HG02981 (cell line): ENCODE results near the gene SMIM9.
A peak's percentile ranks its signal among the peaks of the same experiment; 100 is the strongest.
"Not testable (repeated sequence)": the region's sequence is repeated elsewhere in the genome, so short reads cannot be mapped to it uniquely, and the experiment has no call there.

ENCODE experiments used
- ATAC-seq: cut with Tn5 transposase; IDR thresholded peaks from one replicate; pipeline ENCODE4 v1.9.1; 2021; ENCODE audit warnings: mild to moderate bottlenecking, moderate library complexity; ENCODE audit not compliant: unreplicated experiment

SMIM9 gene

GRCh38 chrX:154816326-154816898, 18.1 kb downstream of the SMIM9 start:
- not testable (repeated sequence) for ATAC-seq

GRCh38 chrX:154815274-154815818, 19.1 kb downstream of the SMIM9 start:
- no peak for ATAC-seq

DNA sequence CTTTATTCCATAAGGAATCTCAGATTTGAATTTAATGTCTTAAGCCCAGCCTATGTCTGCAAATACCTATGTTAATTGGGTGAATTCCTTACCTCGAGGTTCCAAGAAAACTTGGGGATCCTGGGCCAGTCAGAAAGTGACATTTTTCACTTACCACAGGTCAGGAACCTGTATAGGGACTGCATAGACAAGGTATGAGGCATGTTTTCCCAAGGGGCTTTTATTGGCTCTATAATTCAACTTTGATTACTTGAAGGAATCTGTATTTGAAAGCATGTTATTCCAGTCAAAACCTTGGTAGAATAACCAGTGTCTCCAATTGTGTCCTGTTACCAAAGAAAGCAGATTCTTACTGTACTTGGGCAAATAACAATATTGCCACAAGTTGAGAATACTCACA, 20.7 kb downstream of the SMIM9 start:
- ATAC-seq: no peak

DNA sequence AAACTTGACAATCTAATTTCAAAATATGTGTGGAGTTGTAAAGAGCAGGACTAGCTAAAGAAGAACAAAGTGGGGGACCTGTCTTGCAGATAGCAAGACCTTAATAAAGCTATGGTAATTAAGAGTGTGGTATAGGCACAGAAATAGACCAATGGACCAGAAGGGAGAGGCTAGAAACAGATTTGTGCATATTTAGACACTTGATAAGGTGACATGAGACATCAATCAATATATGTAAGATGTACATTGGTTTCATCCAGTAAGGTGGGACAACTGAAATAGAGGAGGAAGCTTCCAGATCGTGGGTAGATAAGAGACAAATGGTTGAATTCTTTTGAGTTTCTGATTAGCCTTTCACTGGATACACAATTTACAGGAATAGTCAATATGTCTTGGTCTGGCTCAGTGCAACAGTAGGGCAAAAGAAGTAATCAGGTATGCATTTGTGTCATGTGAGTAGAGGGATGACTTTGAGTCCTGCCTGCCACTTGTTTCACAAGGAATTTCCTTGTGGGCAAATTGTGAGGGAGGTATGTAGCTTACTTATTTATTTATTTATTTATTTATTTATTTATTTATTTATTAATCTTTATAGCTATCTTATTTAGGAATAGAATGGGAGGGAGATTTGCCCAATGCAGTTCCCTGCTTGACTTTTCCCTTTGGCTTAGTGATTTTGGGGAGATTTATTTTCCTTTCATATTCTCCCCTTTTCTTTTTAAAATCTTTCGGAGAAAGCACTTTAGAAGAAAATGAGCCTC, 21.9 kb downstream of the SMIM9 start:
- ATAC-seq: no peak

GRCh38 chrX:154809939-154810665, 24.4 kb downstream of the SMIM9 start:
- no peak for ATAC-seq

DNA sequence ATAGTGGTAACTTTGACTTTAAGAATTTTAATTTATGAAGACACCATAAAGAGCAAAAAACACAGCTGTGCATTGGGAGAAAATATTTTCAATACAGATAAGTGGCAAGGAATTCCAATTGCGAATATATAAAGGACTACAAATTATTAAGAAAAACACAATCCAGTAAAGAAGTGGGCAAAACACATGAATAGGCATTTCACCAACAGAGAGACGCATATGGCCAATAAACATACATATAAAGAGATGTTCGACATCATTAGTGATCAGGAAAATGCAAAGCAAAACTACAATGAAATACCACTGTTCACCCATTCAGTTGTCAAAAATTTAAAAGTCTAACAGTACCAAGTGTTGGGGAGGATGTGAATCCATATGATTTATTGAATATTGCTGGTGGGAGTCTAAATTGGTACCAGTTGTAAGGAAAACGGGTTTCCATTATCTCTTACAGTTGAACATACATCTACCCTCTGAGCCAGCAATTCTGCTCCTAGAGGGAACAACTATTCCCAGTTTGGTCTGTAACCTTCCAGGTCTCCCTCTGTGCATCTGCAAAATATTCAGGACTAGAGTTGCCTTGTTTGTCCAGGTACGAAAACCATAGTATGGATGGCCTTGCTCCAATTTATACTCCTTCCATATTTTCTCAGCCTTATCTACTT, 27.5 kb downstream of the SMIM9 start:
- no peak for ATAC-seq

- ATAC-seq: no peak
Measured at GRCh38 chrX:154805696-154806091, 28.8 kb downstream of the SMIM9 start.

GRCh38 chrX:154804957-154805695, 29.3 kb downstream of the SMIM9 start, which contains the start of gene MPP1:
TSS of gene MPP1 (minus strand) at chrX:154805485. CDS start at chrX:154805373, 112 bp downstream.
- peak; percentile 95 for ATAC-seq

DNA sequence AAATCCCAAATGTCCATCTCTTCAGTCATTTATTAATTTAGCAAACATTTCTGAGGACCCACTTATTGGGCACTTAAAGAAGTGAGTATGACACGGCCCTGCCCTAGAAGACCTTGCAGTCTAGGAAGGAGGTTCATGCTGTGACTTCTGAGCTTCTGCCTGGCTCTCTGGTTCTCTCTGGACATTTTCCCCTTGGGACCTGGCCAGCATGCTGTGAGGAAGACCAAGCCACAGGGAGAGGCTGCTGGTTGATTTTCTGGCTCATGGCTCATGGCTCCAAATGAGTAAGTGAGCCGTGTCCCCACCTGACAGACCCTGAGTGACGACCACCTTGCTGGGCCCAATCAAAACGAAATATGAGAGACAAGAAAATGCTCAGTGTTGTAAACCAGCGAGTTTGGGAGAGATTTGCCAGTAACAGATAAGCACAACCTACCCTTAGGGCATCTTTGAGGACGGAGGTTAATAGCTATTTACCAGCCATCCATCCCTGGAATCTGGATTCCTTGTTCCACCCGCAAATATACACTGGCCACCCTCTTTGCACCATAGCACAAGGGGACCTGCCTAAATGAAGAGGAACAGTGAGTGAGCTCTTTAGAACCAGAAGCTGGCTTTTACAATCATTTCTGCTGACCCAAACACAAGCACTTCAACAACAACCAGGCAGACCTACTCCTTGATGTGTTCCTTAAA, 30.1 kb downstream of the SMIM9 start:
- ATAC-seq: no peak

DNA sequence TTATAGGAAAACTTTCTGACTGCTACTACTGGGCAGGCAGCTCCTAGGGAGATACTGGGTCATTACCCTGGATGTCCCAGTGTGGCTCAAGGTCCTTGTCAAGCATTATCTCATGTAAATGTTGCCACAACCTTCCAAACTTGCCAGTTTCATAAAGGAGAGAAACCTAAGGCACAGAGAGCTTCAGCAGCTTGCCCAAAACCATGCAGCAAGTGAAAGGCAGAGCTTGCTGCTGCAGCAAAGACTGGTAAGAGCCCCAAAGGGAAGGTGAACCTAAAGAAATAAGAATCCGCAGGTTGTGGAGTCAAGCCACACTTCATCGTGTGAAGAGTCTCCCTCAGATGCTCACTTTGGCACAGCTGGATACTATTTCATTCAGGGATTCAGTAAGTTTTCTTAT, 31.5 kb downstream of the SMIM9 start:
- no peak for ATAC-seq

DNA sequence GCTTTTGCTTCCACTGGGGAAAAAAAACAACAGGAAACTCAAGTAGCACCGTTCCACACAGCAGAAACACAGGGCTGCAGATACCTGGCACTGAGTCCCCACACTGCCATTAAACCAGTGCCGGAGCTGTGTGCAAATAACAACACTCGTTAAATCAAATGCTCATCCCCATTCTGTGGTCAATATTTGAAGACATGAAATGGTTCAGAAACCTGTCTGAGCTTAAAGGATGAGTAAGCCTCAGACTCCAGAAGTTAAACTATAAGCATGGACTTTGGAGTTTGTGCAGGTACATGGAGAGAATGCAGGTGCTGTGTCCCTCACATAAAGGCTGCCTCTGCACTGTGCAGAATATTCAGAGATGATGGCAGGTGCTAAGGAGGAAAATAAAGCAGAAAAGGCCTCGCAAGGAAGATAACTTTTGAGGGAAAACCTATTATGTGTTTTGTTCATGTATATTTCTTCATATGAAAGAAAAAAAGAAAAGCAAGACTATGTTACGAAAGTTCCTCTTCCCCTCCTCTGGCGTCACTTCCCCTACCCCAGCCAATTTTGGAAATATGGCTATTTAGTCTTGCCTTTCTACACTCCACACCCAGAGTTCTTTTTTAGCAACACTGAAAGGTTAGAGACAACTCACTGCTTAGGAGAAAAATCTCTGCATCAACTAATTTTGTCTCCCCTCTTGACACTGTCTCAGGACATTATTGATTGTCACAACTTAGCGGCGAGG, 33.8 kb downstream of the SMIM9 start:
- ATAC-seq: no peak

DNA sequence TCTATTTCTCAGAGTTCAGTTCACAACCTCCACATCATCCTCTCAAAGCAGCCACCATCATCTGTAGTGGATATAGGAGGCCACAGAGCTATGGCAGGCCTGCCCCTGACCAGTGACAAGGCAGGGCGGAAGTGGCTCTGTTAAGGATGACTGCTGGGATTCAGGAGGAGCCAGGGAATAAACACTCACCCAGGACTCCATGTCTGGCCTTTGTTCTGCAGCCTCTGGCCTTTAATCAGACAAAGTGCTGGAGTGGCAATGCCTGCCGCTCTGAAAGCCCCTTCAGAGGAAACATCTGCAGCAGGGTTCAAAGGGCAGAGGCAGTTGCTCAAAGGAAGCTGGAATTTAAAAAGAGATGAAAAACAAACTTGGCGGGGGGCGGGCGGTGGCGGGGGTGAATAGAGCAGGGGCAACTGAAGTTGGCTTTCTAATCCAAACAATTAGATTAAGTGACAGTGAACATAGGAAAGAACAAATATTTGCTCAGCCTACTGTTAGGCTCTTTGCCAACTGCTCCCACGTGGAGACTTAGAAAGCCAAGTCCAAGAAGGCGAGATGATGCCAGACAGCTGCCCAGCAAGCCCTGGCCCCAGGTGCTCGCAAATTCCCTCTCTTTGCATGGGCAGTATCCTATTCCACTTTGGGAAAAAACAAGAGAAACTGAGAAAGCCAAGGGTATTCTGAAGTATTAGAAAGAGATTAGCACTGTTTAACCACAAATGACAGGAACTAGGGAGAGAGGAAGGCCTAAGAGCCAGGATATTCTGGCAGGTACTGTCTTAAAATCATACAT, 34.7 kb downstream of the SMIM9 start:
- ATAC-seq: no peak

GRCh38 chrX:154797006-154797405, 37.5 kb downstream of the SMIM9 start:
- no peak for ATAC-seq

DNA sequence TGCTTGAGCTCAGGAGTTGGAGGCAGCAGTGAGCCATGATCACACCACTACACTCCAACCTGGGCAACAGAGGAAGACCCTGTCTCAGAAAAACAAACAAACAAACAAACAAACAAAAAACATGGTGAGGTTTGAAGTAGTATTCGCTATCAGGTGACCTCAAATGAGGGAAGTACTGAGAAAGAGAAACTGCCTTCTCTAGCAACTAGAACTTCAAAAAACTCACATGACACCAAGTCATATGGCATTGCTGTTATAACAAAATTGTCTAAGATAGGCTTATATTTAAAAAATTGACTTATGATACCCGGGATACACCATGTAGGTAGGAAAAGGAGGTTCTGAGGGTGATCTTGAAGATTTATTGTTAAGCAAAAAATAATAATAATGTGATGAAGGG, 39.4 kb downstream of the SMIM9 start:
- no peak for ATAC-seq

GRCh38 chrX:154793084-154793795, 41.2 kb downstream of the SMIM9 start:
- no peak for ATAC-seq

DNA sequence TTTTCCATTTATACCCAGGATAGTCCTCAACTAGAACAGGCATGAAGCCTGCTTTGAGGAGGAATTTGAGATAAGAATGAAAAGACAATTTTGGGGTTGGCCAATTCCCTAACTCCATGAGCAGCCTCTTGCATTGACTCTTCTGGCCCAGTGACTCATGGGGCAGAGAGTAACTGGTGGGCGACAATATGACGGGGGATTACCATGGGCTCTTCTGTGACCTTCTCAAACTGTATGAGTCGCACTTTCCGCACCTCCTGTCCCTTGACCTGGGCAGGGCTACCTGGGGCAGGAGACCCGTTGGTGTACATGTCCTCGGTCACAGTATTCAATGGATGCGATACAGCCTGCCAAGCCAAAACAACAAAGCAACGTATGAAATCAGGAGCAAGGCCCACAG, 42.5 kb downstream of the SMIM9 start:
- no peak for ATAC-seq

DNA sequence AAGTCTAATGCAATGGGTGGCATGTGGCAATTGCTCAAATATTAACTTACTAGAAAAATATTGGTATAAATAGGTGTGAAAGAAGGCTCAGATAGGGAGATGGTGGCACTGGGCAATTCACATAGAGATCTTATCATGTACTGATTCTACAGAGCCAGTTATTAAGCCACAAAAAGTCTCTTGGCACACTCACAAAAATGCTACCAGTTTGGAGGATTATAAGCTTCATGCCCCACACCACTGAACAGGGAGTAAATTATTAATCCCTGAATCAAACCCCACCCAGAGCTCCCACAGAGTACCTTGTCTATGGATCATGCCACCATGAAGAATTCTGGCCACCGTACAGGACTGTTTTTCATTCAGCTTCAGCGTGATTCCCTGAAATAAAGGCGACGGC, 43.0 kb downstream of the SMIM9 start:
- no peak for ATAC-seq

DNA sequence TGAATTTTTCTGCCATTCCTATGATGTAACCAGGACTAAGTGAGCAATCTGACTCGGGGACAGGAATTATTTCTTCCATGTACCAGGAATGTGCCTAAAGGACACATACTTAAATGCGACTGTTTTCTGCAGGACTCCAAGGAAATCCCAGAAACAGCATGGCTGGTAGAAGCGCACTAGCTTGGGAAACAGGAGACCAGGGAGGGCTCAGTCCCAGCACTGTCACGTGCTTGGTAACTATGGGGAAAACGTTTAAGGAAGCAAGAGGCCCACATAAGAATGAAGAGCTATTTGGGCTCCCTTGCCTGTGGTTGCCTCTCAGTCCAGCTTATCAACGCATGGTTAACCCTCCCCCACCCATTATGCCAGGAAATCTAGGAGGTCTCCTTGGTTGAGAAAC, 48.7 kb downstream of the SMIM9 start:
- no peak for ATAC-seq
